NT2/D1 (cell line): ENCODE measurements around the gene GMNN.

Experiments used
- SUZ12 ChIP-seq: IDR thresholded peaks from 2 replicates; pipeline ENCODE4 v1.6.1; 2011; ENCODE audit not compliant: insufficient read length, insufficient read depth; ENCODE audit errors: extremely low read depth
- YY1 ChIP-seq: IDR thresholded peaks from 2 replicates; pipeline ENCODE4 v1.6.1; 2011; ENCODE audit not compliant: insufficient read length, insufficient read depth

- no peak for TF ChIP-seq YY1
- no peak for TF ChIP-seq SUZ12
Observed at GRCh38 chr6:24827162-24827561, 52.4 kb downstream of the GMNN start.
